ENCODE measurements around the gene NCF2. TPM values are rescaled to one million over a fixed set of nuclear protein-coding genes. Genes with fewer than 3 reads are reported as not detected.

Gene NCF2
- total RNA-seq, 1 experiment from 2014 or later = 2.7 TPM

DNA sequence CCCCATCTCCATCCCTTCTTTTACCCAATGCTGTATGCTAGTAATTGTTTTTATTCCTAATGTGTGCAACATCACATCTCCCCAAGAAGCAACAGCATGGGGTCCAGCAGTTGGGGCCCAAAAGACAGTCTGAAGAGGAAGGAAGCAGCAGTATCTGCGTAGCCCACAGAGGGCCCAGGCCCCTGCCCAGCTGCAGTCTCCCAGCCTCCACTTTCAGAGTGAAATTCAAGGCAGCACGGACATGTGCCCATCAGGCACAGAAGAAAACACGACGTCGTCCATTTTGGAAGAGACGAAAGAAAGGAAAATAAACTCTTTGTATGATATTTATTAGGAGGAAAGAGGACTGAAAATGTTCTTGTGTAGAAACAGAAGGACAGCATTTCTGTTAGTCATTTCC lies 37.4 kb downstream of the NCF2 start:
- no peak for DNase-seq (ENCODE audit: low spot score)

DNA sequence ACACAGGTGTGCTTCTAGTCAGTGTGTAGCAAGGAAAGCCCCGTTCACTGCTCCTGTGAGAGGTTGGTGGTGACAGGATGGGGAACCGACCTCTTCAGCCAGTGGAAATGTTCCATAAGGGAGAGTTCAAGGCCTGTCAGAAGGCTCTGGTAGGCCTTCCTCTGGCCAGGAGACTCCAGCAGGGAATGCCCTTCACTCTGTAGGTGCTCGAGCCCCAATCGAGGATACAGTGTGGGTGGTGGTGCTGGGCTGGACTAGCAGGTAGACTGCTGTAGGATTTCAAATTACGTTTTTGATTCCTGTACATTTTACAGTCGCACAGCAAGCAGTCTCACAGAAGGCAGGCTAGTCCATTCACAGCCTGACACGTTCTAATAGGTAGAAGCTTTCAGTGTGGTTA lies 37.8 kb downstream of the NCF2 start:
- DNase-seq (ENCODE audit: low spot score) = no peak

DNA sequence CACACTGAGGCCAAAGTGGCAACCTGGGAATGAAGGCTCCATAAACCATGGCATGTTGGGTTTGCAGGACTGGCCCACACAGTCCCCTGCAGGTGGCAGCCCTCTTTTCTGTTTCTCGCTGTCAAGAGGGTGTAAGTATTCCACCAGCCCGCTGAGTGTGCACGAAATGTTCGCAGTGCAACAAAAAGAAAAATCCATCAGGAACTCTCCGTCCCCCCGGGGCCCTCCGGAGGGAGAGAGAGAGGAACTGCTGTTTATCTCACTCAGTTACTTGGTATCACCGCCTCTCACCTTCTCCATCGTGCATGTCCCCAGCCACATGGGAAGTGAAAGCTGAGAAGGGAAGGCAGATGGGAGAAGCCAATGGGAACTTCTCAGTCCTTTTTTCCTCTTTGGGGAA lies 38.3 kb downstream of the NCF2 start:
- DNase-seq (ENCODE audit: low spot score) = no peak

DNA sequence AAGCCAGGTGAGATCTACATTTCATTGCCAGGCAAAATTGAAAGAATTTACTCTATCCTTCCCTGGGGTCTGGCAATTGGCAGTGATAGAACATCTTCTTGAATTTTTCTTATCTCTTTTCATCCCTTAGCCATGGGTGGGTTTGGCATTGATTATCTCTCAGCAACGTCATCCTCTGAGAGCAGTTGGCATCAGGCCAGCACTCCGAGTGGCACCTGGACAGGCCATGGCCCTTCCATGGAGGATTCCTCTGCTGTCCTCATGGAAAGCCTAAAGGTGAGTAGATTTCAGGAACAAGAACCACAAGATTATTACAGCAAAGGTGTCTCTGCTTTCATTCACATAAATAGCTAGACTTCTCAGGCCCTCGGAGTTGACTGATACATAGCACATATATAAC lies 39.3 kb downstream of the NCF2 start:
- DNase-seq (ENCODE audit: low spot score) = no peak

DNA sequence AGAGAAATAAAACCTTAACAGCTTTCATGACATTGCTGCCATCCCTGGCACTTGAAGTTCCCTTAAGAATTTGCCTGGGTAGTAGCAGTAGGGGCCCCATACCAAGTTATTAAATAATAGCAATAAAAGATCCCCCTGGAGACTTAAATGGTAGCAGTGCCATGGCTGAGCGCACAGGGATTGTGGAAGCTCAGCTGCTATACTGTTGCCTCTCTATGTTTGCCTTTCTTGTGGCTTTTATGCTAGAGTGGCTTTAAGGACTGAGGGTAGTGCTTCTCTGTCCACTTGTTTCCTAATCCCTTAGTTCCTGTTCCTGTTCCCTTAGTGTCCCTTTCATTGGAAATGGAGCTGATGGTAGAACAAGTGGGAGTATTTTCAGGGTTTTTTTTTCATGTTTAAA lies 42.1 kb downstream of the NCF2 start:
- no peak for DNase-seq (ENCODE audit: low spot score)

DNA sequence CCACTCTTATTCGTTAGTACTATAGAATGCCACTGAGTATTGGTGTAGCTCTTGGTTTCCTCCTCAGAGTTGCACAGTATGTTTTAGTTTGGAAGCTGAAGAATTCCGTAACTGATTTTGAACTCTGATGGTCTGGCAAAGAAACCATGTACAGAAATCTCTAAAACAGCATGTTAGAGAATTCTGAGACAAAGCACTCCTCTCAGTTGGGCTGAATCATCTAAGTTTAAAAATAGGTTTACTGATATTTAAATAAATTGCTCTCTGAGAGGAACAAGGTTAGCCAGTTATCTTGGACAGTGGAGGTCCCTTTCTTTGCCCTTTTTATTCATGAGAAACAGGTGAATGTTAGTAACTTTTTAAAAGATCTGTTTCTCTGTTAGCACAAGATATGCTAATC lies 43.8 kb downstream of the NCF2 start:
- DNase-seq (ENCODE audit: low spot score) = no peak

DNA sequence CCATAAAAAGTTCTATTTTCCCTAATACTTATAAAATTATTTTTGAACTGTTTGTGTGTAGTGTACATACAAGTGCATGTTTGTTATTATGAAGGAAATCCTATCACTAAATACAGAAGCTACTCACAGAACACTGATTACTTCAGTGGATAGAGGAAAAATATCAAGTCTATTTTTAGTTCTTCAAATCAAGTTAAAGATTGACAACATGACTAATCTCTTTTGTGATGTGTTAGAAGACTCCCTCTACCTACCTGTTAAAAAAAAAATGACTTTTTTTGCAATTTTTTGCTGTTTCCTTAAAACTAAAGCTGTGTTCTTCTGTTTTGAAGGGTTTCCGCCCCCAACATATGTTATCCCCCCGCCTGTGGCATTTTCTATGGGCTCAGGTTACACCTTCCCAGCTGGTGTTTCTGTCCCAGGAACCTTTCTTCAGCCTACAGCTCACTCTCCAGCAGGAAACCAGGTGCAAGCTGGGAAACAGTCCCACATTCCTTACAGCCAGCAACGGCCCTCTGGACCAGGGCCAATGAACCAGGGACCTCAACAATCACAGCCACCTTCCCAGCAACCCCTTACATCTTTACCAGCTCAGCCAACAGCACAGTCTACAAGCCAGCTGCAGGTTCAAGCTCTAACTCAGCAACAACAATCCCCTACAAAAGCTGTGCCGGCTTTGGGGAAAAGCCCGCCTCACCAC lies 45.5 kb downstream of the NCF2 start:
- no peak for DNase-seq (ENCODE audit: low spot score)

DNA sequence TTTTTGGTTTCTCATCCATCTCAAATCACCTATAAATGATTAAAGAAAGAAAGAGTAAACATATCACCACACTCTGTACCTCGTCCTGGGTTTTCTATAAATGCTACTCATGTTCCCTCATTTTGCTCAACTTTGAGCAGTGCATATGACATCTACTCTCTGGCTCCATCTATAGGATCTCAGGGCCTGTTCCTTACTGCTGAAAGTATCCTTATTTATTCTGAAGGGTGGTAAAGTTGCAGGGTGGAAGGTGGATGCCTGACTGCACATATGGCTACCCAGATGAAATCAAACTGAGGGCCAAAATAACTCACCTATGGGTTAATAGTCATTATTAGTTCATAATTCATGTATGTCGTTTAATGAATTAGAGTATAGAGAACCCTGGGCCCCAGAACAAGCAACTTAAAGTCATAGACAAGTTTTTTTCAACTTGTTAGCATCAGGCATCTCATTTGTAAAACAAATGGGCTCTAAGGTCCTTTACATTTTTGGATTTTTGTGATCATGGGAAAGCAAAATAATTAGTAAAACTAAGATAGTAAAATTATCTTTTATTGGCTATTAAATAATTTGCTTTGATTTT lies 46.5 kb downstream of the NCF2 start:
- peak; percentile 61 for DNase-seq (ENCODE audit: low spot score)

DNA sequence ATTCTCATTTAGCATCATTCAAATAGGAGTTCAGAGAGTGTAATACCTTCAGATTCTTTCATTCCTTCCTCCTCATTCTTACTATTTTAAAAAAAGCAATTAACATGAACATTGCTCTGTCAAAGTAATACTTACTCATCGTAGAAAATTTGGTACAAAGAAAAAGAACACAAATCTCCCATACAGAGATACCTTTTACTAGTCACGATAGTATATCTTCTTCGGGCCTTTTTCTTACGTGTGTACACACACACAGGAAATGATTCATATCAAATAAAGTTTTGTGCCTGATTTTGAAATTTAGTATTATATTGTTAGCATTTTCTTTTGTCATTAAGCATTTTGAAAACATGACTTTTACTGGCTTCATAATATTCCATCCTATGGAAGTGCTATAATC lies 52.9 kb downstream of the NCF2 start:
- DNase-seq (ENCODE audit: low spot score) = no peak

DNA sequence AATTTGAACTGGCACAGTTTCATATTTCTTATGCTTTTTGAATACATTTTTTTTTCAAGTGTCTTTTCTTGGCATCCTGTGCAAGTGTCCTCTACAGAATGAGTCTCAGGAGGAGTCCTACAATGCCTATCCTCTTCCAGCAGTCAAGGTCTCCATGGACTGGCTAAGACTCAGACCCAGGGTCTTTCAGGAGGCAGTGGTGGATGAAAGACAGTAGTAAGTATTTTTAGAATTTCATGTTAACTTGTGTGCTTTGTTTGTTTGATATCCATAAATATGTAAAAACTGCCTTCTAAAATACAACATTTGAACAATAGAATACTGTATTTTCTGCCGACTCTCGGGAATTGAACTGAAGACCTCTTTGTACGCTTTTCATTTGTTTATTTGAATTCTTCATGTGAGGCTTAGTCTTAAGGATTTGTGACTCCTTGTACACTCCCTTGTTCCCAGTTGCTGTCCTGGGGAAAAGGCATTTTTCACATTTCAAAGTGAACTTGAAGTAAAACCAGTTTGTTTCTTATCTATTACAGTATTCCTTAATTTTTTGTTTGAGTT lies 56.6 kb downstream of the NCF2 start:
- DNase-seq (ENCODE audit: low spot score) = no peak

DNA sequence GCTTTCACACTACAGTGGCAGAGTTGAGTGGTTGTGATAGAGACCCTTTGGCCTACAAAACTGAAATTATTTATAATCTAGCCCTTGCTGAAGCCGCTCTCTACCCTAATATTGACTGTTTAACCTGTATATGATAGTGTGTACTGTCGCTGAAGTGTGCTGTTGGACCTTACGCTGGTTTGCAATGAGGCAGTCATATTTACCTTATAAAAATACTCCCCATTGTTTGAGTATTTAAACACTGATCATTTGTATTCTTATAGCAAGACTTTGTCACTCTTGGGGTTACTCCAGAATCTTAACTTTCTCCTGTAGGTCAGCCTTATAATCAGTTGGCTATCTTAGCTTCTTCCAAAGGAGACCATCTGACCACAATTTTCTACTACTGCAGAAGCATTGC lies 61.7 kb downstream of the NCF2 start:
- no peak for DNase-seq (ENCODE audit: low spot score)

DNA sequence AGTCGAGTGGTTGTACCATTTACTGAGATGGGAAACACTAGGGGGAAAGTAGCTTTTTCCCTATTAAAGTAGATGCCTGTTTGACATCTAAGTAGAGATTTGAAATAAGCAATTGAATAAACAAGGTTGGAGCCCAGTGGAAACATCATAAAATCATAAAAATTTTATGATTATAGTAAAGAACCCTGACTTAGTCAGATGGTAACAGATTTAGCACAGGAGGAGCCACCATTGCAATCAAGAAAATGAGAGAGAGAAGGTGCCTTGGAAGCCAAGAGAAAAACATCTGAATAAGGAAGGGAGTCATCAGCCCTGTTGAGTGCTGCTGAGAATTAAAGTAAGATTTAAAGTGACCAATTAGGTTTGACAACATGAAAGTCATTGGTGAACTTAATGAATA lies 68.2 kb downstream of the NCF2 start:
- DNase-seq (ENCODE audit: low spot score) = no peak

DNA sequence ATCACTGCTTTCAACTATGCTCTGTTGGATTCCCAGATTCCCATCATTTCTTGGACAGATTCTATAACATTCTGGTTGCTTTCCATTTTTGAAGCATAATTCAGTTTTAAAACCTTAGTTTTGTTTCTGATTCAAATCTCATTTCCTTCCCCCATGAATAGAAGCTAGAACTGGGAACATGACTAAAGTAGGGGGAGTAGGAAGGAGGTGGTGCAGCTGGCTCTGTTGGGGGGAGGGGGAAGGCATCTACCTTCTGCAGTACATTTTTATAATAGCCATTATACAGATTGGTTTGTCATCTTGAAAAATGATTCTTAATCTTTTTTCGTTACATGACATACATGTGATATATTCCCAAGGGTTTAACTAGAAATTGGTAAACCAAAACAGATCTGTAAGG lies 69.9 kb downstream of the NCF2 start:
- DNase-seq (ENCODE audit: low spot score) = no peak

DNA sequence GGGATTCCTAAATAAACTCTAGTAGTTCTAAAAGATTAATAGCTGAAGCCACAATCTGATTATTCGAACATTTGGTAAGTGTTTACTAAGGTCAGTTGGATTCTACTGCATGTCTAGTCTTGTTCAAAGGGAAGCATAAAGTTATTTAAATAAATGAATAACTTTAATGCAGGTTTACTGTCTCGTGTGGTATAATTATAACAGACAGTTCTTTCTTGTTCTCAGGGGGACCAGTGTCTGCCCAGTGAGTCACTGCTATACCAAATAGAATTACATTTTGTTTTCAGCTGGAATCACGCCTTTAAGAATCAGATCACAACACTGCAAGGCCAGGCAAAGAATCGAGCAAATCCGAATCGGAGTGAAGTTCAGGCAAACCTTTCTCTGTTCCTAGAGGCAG lies 72.9 kb downstream of the NCF2 start:
- DNase-seq (ENCODE audit: low spot score) = no peak

DNA sequence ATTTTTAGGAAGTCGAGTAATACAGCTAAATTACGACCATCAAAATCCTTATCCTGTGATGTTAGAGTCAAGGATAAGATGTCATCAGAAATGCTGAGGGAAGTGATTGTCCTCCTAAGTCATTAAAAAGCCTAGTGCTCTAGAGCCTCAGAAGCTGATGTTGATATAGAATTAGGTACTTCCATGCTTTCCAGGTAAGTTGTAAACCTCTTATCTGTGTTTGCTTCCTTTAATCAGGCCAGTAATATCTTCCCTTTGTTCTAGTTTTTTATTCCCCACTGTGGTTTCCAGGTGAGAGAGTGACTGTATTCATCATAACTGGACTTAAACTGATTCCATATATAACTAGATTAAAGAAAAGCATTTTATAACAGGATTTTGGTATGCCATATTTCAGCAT lies 73.5 kb downstream of the NCF2 start:
- DNase-seq (ENCODE audit: low spot score) = no peak

DNA sequence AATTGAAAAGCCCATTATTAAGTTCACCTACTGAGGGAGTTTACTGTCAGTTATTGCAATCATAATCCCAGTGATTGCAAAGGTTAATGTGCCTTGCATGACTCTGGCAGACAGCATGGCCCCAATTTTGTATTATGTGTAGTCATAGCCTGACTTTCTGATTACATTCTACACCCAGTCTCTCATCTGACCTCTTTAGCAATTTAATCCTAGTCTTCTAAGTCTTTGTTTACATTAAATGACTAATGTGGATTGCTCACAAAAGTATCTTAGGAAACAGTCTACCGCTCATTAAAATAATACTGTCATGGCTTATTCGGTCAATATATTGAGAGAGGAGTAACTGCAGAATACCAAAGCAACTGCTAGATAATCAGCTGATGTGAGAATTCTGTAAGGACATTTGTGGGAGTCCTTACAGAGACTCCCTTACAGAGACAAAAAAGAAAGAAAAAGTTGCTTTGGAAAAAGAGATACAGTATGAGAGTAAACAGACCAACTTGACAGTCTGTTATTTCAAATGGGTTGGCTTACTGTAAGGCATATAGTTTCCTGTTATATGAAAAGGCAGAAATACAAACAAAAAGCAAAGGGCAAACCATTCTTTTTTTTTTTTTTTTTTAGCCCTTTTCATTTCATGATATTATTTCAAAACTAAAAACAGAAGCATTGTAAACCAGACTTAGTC lies 75.1 kb downstream of the NCF2 start:
- peak; percentile 63 for DNase-seq (ENCODE audit: low spot score)

DNA sequence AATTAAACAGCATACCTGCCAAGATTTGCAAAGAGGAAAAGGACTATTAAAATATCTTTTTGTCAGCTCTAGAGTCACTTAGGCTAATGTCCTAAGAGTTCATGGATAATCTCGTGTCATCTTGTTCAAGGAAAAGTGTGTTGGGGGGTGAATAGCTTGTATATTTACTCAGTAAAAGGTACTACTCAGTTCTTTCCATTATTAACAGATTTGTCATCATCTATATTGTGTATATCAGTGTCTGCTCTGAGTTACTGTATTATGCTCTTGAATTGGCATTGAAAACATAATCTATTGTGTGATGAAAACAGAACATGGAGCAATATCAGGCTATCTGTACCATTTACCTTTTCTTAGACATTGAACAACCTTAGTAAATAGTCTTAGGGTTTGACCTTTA lies 76.0 kb downstream of the NCF2 start:
- DNase-seq (ENCODE audit: low spot score) = no peak

DNA sequence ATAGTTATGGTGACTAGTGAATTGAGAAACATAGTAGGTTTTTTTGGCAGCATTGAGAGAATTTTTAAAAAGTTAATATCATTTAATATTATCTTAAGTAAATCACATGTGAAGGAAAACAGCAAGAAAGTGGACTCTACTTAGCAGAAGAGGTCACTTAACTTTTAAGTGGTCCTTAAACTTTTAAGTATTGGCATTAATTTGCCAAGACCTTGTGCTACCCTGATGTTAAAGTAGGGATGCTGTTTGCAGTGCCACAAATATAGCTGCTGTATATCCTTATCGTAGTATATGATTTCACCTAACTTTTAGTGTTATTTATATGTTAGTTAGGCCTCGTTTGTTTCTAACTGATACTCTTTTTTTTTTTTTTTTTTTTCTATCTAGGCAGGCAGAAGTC lies 77.8 kb downstream of the NCF2 start:
- no peak for DNase-seq (ENCODE audit: low spot score)

DNA sequence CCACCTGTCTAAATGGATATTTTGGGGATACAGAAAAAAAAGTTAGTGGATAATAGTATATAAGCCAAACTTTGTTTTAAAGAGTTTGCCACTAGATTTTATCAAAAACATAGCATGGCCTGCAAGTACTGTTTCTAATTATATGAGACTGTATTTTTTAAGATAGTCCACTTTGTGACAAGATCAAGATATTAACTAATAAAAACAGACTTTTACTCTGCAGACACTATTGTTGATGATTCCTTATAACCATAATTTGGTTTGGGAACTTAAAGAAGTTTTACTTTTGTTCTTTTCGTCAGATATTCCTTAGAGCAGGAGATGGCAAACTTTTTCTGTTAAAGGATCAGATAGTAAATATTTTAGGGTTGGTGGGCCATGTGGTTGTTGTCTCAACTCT lies 81.6 kb downstream of the NCF2 start:
- no peak for DNase-seq (ENCODE audit: low spot score)

DNA sequence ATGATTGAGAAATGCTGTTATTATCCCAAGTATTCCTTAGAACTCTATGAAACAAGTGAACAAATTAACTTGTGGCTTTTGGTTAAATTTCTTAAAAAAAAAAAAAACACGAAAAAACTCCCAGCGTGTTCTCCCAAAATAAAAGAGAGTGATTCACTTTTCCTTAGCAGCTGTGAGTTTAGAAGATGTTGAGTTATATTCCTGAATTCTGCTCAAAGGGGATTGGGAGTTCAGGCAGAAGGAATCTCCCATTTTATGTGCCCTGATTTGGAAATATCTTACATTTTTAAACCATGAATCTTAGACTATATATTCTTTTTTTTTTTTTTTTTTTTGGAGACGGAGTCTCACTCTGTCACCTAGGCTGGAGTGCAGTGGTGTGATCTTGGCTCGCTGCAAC lies 83.7 kb downstream of the NCF2 start:
- DNase-seq (ENCODE audit: low spot score) = no peak
